Panc1 (cell line): ENCODE data around the gene SMTNL2. TPM values are rescaled to one million over a fixed set of nuclear protein-coding genes. Genes with fewer than 3 reads are reported as not detected.

ENCODE experiments used
- ATAC-seq: fragments of 200-7000 bp; cut with Tn5 transposase; 2 replicates; pipeline ENCODE4 v1.9.1; 2020; ENCODE audit warnings: mild to moderate bottlenecking, moderate library complexity
- BruUV-seq: library from RNA; stranded (reverse); fragments of 400-500 nt; replicated peaks from 2 replicates; lab custom pipeline; 2021; lab: Mats Ljungman, UMichigan
- CTCF ChIA-PET: fragments of 300-600 bp; sonication (Branson Sonifier 250); formaldehyde crosslinking; loops from one replicate; lab custom pipeline; 2022; ENCODE audit warnings: antibody characterized with exemption; lab: Charles Lee
- POLR2A ChIA-PET: fragments of 300-600 bp; sonication (Branson Sonifier 250); formaldehyde crosslinking; loops from one replicate; lab custom pipeline; 2022; ENCODE audit warnings: antibody characterized with exemption; lab: Charles Lee
- DNase-seq: peaks from one replicate; pipeline ENCODE4 v3.0.0-alpha.2; 2010; ENCODE audit warnings: low read depth, low spot score
- H3K27ac ChIP-seq: 2 replicates; pipeline ENCODE4 v1.5.1; 2011; ENCODE audit warnings: mild to moderate bottlenecking, low read length, inconsistent platforms
- H3K27me3 ChIP-seq: fragments of 200-500 bp; sonication (Bioruptor generic); 2 replicates; pipeline ENCODE4 v1.6.0; 2014; ENCODE audit warnings: low read length, inconsistent platforms; ENCODE audit not compliant: control insufficient read depth, insufficient read depth
- H3K36me3 ChIP-seq: fragments of 200-500 bp; sonication (Bioruptor generic); 2 replicates; pipeline ENCODE4 v1.5.1; 2014; ENCODE audit warnings: inconsistent platforms, mild to moderate bottlenecking, low read length, moderate library complexity; ENCODE audit not compliant: control insufficient read depth, insufficient read depth
- H3K4me1 ChIP-seq: 2 replicates; pipeline ENCODE4 v1.5.1; 2011; ENCODE audit warnings: inconsistent platforms, mild to moderate bottlenecking, low read length, moderate library complexity; ENCODE audit not compliant: control insufficient read depth, insufficient read depth
- H3K4me3 ChIP-seq, 2 experiments: 2 replicates each; pipeline ENCODE4 v1.5.1; 2011 to 2012; ENCODE audit warnings: low read depth in 2 of 2, low read length in 2 of 2, mild to moderate bottlenecking in 2 of 2, inconsistent platforms in 1 of 2, moderate library complexity in 1 of 2
- H3K9me3 ChIP-seq: fragments of 200-500 bp; sonication (Bioruptor generic); 2 replicates; pipeline ENCODE4 v1.5.1; 2014; ENCODE audit warnings: low read depth, mild to moderate bottlenecking, inconsistent platforms, low read length, moderate library complexity; ENCODE audit not compliant: control insufficient read depth, insufficient read depth
- POLR2AphosphoS5 ChIP-seq: IDR thresholded peaks from 2 replicates; pipeline ENCODE4 v1.6.1; 2012; ENCODE audit warnings: mild to moderate bottlenecking, low read depth, low read length, moderate library complexity
- REST ChIP-seq, 2 experiments: IDR thresholded peaks; 2 replicates each; pipeline ENCODE4 v1.6.1; 2011 to 2012; ENCODE audit warnings: low read depth in 2 of 2, control low read depth in 1 of 2, low read length in 1 of 2, mild to moderate bottlenecking in 1 of 2, moderate library complexity in 1 of 2; ENCODE audit not compliant: insufficient read depth in 1 of 2
- SIN3A ChIP-seq: IDR thresholded peaks from 2 replicates; pipeline ENCODE4 v1.6.1; 2012; ENCODE audit warnings: low read depth, mild to moderate bottlenecking, low read length, moderate library complexity, borderline replicate concordance; ENCODE audit not compliant: insufficient read depth
- TCF7L2 ChIP-seq: IDR thresholded peaks from 2 replicates; pipeline ENCODE4 v1.6.1; 2011; ENCODE audit warnings: mild to moderate bottlenecking, low read depth, low read length, inconsistent platforms
- in situ Hi-C: cut with HindIII; loops from 2 replicates; pipeline ENCODE4 v1.10.0; 2016; ENCODE audit warnings: low sequenced_read_pairs, low pct_unique_long_range_greater_than_20kb
- intact Hi-C: fragments of 100-400 bp; cut with micrococcal nuclease; formaldehyde crosslinking; loops from one replicate; pipeline ENCODE4 v1.10.0; 2022; ENCODE audit not compliant: unreplicated experiment
- total RNA-seq: library from RNA; stranded (reverse); gene quantifications from one replicate; pipeline ENCODE4 v1.2.1, GENCODE V29; 2021; ENCODE audit not compliant: unreplicated experiment
- TF ChIP-seq, protein P1 (sequence below): fragments of 450-650 bp; IDR thresholded peaks from 2 replicates; pipeline ENCODE4 v1.5.1; 2017; ENCODE audit warnings: mild to moderate bottlenecking

Gene SMTNL2
- total RNA-seq, 1 experiment from 2014 or later: not detected

- BruUV-seq: no TSS peak
- in situ Hi-C loops: no loop called here
- DNase-seq (no peak), ATAC-seq (peak; percentile 33; the same call in 1 of the 2 replicates)
- no peaks in the 10 kb centered on the region for H3K9me3 ChIP-seq
- H3K36me3 ChIP-seq: no peaks in the 10 kb centered on the region
- ChIA-PET POLR2A (no interaction called here), CTCF (interaction anchor here (0.5 kb wide), 1 partner anchor 128 kb away, joined by 6 read pairs; no protein-coding TSS in a partner anchor)
- no peaks in the 10 kb centered on the region for H3K4me1 ChIP-seq
- no peak overlapping the region for H3K4me3 ChIP-seq
- TF ChIP-seq POLR2AphosphoS5: no peak
- no peak for TF ChIP-seq SIN3A
- no peak for TF ChIP-seq REST (IDR thresholded peaks at IDR 0.05; ENCODE audit: insufficient read depth in 1 of 2, low read depth in 2 of 2, low read length in 1 of 2)
- TF ChIP-seq, protein P1, sequence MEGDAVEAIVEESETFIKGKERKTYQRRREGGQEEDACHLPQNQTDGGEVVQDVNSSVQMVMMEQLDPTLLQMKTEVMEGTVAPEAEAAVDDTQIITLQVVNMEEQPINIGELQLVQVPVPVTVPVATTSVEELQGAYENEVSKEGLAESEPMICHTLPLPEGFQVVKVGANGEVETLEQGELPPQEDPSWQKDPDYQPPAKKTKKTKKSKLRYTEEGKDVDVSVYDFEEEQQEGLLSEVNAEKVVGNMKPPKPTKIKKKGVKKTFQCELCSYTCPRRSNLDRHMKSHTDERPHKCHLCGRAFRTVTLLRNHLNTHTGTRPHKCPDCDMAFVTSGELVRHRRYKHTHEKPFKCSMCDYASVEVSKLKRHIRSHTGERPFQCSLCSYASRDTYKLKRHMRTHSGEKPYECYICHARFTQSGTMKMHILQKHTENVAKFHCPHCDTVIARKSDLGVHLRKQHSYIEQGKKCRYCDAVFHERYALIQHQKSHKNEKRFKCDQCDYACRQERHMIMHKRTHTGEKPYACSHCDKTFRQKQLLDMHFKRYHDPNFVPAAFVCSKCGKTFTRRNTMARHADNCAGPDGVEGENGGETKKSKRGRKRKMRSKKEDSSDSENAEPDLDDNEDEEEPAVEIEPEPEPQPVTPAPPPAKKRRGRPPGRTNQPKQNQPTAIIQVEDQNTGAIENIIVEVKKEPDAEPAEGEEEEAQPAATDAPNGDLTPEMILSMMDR: no peak
- intact Hi-C loops: no loop called here
- no peak overlapping the region for H3K27ac ChIP-seq
- no peaks in the 10 kb centered on the region for H3K27me3 ChIP-seq
Measured at GRCh38 chr17:4600563-4600962, 16.2 kb downstream of the SMTNL2 start.

DNA sequence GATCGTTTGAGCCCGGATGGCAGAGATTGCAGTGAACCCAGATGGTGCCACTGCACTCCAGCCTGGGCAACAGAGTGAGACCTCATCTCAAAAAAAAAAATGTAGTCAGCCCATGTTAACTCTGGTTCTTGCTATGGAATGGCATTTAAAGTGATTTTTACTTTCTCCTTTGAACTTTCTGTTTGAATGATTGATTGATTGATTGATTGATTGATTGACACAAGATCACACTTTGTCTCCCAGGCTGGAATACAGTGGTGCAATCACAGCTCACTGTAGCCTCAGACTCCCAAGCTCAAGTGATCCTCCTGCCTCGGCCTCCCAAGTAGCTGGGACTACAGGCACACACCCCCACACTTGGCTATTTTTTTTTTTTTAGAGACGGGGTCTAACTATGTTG, 17.0 kb downstream of the SMTNL2 start:
- CTCF ChIA-PET: no interaction called here
- POLR2A ChIA-PET: no interaction called here
- no TSS peak for BruUV-seq
- DNase-seq: no peak
- Histone ChIP-seq H3K27ac (no peak overlapping the region), H3K36me3 (no peaks in the 10 kb centered on the region), H3K9me3 (no peaks in the 10 kb centered on the region), H3K4me1 (no peaks in the 10 kb centered on the region), H3K4me3 (no peak overlapping the region), H3K27me3 (no peaks in the 10 kb centered on the region)
- intact Hi-C loops (no loop called here), in situ Hi-C loops (no loop called here)
- no peak for ATAC-seq
- TF ChIP-seq SIN3A: no peak
- TF ChIP-seq, protein P1: no peak
- TF ChIP-seq POLR2AphosphoS5: no peak
- TF ChIP-seq TCF7L2: no peak
- TF ChIP-seq REST (IDR thresholded peaks at IDR 0.05; ENCODE audit: insufficient read depth in 1 of 2, low read depth in 2 of 2, low read length in 1 of 2): no peak
